Measurements from ENCODE around the gene ABHD17B.

The ABHD17B gene

DNA sequence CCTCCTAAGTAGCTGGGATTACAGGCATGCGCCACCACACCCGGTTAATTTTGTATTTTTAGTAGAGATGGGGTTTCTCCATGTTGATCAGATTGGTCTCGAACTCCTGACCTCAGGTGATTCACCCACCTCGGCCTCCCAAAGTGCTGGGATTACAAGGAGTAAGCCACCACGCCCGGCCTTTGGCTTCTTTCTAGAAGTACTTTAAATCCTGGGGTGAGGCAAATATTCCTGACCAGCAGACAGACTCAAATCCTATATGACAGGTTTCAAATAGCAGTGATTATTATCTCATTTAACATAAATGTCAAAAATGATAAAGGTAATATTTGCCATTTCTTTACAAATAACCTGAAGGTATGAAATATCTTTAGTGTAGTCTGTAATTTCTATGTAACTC is 35.6 kb downstream of the ABHD17B start:
- TF ChIP-seq, protein P1, sequence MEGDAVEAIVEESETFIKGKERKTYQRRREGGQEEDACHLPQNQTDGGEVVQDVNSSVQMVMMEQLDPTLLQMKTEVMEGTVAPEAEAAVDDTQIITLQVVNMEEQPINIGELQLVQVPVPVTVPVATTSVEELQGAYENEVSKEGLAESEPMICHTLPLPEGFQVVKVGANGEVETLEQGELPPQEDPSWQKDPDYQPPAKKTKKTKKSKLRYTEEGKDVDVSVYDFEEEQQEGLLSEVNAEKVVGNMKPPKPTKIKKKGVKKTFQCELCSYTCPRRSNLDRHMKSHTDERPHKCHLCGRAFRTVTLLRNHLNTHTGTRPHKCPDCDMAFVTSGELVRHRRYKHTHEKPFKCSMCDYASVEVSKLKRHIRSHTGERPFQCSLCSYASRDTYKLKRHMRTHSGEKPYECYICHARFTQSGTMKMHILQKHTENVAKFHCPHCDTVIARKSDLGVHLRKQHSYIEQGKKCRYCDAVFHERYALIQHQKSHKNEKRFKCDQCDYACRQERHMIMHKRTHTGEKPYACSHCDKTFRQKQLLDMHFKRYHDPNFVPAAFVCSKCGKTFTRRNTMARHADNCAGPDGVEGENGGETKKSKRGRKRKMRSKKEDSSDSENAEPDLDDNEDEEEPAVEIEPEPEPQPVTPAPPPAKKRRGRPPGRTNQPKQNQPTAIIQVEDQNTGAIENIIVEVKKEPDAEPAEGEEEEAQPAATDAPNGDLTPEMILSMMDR (IDR thresholded peaks at IDR 0.05; ENCODE audit: low read depth, low read length), result no peak
- no peak for TF ChIP-seq MYC (IDR thresholded peaks at IDR 0.05; ENCODE audit: low read depth, low read length)
- no peak for DNase-seq (ENCODE audit: low read depth)

DNA sequence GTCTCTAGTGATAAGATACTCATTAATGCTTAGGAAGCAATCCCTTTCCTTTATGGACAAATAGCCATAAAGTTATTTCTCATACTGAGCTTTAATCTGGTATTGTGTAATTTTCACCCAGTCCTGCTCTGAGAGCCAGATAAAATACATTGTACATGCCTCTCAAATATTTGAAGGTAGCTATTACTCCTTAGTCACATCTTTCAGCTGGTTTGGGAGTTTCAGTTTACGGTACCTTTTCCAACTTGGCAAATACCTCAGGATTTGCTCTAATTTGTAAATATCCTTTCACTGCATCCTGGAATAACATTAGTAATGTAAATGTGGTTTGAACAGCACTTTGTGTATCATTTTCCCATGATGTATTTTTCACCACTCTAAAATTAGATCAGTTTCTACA is 47.4 kb downstream of the ABHD17B start:
- TF ChIP-seq MYC (IDR thresholded peaks at IDR 0.05; ENCODE audit: low read depth, low read length), result no peak
- no peak for TF ChIP-seq POLR2A (IDR thresholded peaks at IDR 0.05; ENCODE audit: extremely low read depth, insufficient read length)
- TF ChIP-seq, protein P2, sequence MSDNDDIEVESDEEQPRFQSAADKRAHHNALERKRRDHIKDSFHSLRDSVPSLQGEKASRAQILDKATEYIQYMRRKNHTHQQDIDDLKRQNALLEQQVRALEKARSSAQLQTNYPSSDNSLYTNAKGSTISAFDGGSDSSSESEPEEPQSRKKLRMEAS (IDR thresholded peaks at IDR 0.05; ENCODE audit: low read depth, low read length), result no peak
- TF ChIP-seq, protein P1 (IDR thresholded peaks at IDR 0.05; ENCODE audit: low read depth, low read length), result no peak

More for the DNA sequence above, 35.6 kb downstream of the ABHD17B start:
- H3K4me3 ChIP-seq (ENCODE audit: low read depth, low read length), result no peak overlapping the region

DNA sequence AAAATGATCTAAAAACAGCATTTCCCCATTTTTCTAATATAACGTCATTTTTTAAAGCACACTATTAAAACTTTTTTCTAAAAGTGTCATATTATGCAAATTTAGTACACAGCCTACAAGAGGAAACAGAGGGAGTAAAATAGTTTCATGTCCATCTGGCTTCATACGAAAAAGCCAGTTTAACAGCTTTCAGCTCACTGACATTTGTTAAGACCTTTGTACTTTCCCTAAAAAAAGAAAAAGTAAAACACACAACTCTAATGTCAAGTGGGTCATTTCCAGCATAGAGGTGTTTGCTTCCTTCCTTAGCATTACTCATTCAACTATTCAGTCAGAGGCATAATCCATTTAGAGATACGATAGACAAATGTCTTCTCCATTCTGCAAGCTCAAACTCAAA is 49.4 kb downstream of the ABHD17B start:
- TF ChIP-seq POLR2A (IDR thresholded peaks at IDR 0.05; ENCODE audit: extremely low read depth, insufficient read length), result no peak
- no peak for TF ChIP-seq MYC (IDR thresholded peaks at IDR 0.05; ENCODE audit: low read depth, low read length)
- TF ChIP-seq, protein P1 (IDR thresholded peaks at IDR 0.05; ENCODE audit: low read depth, low read length), result no peak
- TF ChIP-seq, protein P2 (IDR thresholded peaks at IDR 0.05; ENCODE audit: low read depth, low read length), result no peak
- H3K4me3 ChIP-seq (ENCODE audit: low read depth, low read length), result no peak overlapping the region
- DNase-seq (ENCODE audit: low read depth), result no peak

More for the DNA sequence above, 47.4 kb downstream of the ABHD17B start:
- no peak overlapping the region for H3K4me3 ChIP-seq (ENCODE audit: low read depth, low read length)
- DNase-seq (ENCODE audit: low read depth), result no peak

DNA sequence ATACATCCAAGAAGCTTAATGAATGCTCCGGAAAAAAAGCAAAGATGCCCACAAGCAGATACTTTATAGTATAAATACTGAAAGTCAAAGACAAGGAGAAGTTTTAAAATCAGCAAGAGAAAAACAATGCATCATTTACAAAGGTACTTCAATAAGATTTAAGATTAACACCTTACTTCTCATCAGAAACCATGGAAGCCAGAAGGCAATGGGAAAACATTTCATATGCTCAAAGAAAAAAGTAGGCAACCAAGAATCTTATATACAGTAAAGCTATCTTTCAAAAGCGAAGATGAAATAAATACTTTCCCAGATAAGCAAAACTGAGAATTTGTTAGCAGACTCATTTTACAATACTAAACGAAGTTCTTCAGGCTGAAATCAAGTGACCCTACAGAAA is 51.1 kb downstream of the ABHD17B start:
- no peak for DNase-seq (ENCODE audit: low read depth)
- no peak overlapping the region for H3K4me3 ChIP-seq (ENCODE audit: low read depth, low read length)
- TF ChIP-seq POLR2A (IDR thresholded peaks at IDR 0.05; ENCODE audit: extremely low read depth, insufficient read length), result no peak
- TF ChIP-seq, protein P1 (IDR thresholded peaks at IDR 0.05; ENCODE audit: low read depth, low read length), result no peak
- TF ChIP-seq, protein P2 (IDR thresholded peaks at IDR 0.05; ENCODE audit: low read depth, low read length), result no peak
- TF ChIP-seq MYC (IDR thresholded peaks at IDR 0.05; ENCODE audit: low read depth, low read length), result no peak

DNA sequence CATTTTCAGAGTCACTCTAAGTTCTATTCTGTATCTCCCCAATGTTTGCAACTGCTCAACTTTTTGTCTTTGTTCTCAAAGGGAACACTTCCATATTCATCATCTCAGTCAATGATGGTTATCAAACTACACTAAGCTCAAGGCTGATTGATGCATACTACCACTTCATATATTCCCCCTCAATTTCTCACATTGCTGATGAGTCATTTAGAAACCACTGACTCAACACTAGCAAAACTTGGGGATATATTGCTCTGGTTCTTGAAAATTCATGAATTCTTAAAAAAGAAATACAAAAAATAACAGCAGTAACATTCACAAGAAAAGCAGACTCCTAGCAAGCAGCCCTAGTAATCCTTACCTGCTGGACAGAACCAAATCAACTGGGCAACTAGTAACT is 52.2 kb downstream of the ABHD17B start:
- TF ChIP-seq POLR2A (IDR thresholded peaks at IDR 0.05; ENCODE audit: extremely low read depth, insufficient read length) (no peak), MYC (IDR thresholded peaks at IDR 0.05; ENCODE audit: low read depth, low read length) (no peak)
- TF ChIP-seq, protein P2 (IDR thresholded peaks at IDR 0.05; ENCODE audit: low read depth, low read length), result no peak
- TF ChIP-seq, protein P1 (IDR thresholded peaks at IDR 0.05; ENCODE audit: low read depth, low read length), result no peak
- no peak for DNase-seq (ENCODE audit: low read depth)
- H3K4me3 ChIP-seq (ENCODE audit: low read depth, low read length), result no peak overlapping the region

Measured in NB4 (cell line).